ENCODE results near the gene PRDM10. TPM values are rescaled to one million over a fixed set of nuclear protein-coding genes. Genes with fewer than 3 reads are reported as not detected.
"Not testable (repeated sequence)": the region's sequence is repeated elsewhere in the genome, so short reads cannot be mapped to it uniquely, and the experiment has no call there.

Gene PRDM10
- total RNA-seq, 1 donor from 2014 or later = 10.0 TPM

DNA sequence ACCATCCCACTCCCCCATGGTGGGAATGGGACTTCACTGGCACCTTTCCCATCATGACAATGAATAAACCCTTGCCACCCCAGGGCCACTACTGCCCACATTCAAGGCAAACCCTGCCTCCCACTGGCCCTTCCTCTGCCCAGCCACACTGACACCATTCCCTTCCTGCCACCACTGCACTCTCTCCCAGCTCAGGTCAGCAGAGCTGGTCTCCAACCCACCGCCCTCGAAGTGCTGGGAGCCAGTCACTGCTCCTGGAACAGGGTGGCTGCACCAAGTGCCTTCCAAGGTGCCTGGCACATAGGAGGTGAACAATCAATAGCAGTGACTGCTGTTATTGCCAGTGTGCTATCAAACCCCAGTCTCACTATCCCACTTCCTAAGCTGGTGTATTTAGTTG, 27.1 kb downstream of the PRDM10 start:
- ATAC-seq = no peak

DNA sequence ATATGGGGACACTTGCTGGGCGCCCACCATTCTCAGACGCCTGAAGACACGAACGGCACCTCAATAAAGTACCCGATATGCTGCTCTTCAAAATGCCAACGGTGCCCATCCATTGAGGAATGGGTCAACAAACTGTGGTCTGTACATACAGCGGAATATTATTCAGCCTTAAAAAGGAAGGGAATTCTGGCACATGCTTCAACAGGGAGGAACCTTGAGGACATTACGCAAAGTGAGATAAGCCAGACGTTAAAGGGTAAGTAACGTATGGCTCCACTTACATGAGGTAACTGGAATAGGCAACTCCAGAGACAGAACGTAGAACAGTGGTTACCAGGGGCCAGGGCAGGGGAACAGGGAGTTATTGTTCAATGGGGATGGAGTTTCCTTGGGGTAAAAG, 28.0 kb downstream of the PRDM10 start:
- no peak for ATAC-seq

DNA sequence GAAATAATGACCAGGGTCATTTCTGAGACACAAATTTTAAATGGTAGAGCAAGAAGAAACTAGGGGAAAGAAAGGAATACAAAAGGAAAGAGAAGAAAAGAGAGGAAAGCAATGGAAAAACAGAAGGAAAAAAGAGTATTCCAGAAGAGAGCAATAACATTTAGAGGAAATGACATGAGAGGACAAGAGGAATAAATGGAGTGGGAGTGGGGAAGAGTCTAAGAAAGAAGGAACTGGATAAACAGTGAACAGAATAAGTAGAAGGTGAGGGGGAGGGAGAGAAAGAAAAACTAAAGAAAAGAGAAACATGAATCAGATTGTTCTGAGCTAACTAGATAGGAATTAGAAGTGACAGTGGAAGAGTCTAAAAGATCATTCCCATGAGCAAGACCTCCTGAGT, 28.4 kb downstream of the PRDM10 start:
- no peak for ATAC-seq

DNA sequence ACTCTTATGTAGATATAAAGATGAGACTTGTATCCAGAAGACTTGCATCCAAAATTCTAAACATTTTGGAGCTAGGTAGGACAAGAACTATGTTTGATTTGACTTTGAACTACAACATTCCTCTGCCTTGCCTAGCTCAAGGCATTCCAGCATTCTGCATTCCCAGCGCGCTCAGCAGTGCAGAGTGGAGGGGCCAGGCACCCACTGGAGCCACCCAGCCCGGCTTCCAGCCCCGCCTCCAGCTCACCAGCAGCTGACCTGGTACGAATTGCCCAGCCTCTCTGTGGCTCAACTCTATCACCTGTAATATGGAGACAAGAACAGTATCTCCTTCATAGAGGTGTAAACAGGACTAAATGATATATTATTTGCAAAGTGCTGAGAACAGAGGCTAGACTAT, 28.8 kb downstream of the PRDM10 start:
- no peak for ATAC-seq

DNA sequence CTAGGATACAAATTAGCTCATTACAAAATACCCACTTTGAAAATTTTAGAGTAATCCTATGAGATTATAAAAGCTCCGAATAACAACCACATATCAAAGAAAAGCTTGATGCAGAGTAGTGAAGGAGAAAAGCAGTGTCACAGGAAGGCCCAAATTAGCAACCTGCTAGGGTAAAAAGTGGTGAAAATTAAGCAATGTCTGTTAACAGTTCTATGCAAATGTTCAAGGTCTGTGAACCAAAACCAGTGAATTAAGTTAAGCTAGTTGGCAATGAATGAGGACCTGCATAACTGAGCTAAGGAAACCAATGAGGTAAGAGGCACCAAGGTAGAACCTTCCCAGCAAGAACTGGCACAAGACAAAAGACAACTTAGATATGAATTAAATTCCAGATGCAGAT, 29.6 kb downstream of the PRDM10 start:
- no peak for ATAC-seq

DNA sequence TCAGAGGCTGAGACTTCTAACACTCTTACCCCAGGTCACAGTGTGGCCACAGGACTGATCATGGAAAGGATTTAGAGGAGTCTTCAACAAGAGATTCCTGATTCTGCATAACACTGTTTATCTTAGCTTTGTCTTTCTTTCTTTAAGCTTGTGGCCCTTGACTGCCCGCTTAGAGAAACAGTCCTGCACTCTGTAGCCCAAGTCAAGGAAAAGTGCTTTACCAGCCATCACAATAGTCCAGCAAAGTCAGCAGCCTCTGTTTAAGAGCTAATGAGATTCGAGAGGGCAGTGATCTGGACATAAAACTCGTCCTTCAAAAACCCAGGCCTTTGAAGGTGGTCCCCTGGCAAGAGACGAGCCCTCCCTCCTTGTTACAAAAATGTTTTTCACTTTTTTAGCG, 30.0 kb downstream of the PRDM10 start:
- no peak for ATAC-seq

DNA sequence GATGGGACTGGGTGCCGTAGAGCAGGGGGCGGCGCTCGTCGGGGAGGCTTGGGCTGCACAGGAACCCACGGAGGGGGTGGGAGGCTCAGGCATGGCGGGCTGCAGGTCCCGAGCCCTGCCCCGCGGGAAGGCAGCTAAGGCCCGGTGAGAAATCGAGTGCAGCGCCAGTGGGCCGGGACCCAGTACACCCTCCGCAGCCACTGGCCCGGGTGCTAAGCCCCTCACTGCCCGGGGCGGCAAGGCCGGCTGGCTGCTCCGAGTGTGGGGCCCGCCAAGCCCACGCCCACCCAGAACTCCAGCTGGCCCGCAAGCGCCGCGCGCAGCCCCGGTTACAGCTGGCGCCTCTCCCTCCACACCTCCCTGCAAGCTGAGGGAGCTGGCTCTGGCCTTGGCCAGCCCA, 30.8 kb downstream of the PRDM10 start:
- not testable (repeated sequence) for ATAC-seq

DNA sequence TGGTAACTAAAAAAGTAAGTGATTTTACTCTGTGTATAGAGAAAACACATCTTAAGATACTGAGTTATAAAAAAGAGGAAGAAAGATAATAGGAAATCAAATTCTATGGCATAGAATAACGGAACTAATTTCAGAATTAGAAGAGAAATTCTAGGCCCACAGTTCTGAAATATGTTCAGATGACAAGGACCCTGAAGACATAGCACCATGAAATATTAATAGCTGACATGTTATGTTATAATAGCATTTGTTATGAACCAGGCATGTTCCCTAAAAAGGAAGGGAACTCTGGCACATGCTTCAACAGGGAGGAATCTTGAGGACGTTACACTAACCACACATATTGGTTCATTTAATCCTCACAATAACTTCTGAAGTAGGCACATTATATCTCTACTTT, 32.7 kb downstream of the PRDM10 start:
- no peak for ATAC-seq

DNA sequence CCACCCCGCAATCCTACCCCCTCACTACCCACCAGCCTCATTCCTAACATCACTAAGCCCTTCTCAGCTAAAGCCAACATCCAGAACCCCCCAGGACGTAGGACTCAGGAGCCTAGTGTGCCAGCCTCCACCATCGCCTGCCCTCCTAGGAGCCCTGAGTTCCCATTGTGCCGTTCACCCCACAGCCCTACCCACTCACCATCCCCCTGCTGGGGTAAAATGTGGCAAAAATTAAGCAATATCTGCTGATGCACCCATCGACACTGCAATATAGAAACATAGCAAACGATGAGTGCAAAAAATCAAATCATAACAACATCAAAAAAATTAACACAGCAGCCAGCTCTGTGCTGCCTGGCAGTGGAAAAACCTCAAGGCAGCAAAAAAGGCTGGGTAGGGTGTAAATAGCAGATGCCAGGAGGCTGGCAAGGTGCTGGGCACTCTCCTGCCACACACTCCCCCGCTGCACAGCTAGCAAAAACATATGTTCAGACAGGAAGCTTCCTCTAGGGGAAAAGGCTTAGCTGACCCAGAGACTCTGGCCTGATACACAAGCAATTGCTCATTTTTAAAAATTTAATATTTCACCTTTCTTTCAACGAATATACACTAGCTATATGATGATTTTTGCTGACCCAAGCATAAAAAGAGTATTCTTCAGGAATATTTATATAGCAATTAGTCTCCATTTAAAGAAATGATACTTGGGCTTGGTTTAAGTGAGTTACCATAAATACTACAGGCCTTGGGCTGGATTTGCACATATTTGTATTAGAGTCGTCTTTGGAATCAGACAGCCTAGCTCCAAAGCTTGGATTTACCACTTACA, 33.8 kb downstream of the PRDM10 start:
- ATAC-seq = no peak

DNA sequence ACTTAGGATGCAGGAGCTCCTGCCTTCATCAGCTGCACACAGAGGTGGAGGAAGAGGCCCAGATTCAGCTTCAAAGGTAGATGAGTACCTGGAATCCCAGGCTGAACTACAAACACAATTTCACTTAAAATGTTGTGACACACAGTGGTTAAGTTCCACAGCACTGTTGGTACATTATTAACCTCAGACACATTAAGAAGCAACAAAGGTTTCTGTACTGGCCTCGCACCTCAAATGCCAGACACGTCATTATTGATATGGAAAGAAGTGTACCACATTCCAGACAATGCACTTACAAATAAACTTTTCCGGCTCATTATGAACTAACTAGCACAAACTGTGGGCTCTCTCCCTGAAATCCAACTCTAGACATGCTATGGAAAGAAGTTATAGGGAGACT, 34.6 kb downstream of the PRDM10 start:
- no peak for ATAC-seq

DNA sequence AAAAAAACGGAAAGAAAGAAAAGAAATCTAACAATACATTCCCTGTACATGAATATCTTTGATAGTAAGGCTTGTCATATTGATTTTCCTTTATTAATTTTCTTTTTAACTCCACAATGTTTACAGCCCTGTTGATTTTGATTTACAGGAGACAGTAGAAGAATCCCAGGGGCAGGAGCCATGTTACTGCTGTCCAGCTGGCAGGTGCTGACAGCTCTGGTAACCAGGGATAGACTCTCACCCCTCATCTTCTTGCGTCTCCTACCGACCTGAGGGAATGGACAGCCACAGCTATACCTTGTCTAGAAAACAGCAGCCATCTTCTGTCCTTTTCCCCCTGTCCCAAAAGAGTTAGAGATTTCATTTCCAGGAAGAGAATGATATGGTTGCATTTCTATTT, 37.4 kb downstream of the PRDM10 start:
- ATAC-seq = no peak

DNA sequence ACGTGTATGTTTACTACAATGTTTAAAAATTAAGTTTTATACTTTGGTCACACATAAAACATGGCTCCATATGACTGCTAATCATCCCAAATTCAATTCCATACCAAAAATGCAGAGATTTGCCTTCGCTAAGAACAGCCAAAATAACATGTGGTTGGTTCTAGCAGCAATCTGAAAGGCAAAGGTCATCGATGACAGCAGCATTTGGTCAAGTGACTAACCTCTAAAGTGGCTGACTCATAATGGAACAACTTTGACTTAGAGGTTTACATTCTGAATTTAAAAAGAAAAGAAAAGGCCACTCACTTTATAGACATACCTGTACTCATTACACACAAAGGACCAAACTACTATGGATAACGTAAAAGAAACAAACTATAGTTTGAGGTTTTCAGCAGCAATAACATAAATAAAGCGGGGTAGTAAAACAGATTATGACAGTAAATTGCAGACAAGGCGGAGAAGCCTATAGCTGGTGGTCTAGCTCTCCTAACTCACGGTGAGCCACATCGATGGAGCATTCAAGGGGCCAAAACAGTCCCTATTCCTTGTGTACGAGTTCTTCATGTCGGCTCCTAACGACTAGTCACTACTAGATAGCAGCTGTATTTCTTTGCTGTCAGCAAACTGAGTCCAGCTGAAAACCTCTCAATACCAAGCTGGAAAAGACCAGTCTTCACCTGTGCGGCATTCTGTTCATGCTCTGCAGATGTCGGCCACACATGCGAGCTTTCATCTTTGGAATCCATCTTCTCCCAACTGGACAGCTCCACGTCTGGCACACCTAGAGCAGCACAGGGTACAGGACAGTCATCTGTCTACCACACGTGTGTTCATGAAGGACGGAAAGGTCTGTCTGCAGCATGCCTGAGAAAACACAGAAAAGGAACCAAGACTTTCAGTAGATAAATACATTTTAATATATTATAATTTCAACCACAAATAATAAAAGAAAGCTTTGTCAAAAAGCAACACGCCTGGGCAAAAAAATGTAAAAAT, 42.1 kb downstream of the PRDM10 start:
- ATAC-seq = no peak

DNA sequence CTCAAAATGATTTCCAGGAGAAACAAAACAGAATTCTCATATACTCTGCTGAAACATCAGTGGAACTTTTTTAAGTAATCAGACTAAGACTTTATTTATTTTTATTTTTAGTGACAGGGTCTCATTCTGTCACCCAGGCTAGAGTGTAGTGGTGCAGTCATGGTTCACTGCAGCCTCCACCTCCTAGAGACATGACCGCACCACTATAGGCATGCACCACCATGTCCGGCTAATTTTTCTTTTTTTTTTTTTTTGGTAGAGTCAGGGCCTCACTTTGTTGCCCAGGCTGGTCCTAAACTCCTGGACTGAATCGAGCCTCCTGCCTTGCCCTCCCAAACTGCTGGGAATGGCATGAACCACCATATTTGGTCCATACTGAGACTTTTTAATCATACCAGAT, 42.9 kb downstream of the PRDM10 start:
- ATAC-seq = no peak

DNA sequence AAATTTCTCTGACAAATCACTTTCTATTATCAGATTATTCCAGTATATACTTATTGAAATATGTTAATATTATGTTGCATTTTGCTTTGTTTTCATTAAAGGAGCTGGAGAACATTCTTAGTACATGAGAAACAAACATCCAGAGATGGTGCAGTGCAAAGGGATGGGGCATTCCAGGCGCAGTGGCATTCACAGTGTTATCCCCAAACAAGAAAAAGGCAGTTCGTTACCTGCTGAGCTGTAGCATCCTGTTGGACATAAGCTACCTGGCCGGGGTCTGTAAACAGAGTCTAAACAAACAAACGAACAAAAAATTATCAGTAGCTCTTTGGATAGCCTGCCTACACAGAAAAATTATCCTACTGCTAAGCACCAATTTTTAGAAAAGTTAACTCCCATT, 47.4 kb downstream of the PRDM10 start:
- no peak for ATAC-seq

DNA sequence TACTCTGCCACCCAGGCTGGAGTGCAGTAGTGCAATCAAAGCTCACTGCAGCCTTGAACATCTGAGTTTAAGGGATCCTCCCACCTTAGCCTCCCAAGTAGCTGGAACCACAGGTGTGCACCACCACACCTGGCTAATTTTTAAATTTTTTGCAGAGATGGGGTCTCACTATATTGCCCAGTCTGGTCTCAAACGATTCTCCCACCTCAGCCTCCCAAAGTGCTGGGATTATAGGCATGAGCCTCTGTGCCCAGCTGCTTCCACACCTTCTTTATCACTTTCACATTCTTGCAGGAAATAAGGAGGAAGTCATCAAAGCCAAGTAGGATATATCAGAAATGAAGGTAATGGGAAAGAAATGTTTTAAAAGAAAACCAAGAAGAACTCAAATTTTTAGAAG, 47.9 kb downstream of the PRDM10 start:
- not testable (repeated sequence) for ATAC-seq

DNA sequence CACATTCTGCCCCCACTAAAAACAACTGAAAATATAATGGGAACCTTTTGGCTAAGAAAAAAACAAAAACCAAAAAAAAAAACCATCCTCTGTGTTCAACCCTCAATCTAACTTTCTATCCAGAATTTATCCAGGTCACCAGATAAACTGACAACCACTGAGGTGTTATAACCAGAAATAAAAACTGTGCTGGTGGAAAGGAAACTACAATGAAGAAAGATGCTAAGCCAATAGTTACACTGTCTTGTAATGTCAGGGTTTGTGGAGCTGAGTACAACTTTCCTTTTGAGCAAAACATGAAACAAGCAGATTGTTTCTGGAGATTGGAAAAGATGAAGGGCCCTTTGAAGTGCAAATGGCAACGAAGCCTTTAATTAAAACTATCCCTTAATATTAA, 50.8 kb downstream of the PRDM10 start:
- no peak for ATAC-seq

DNA sequence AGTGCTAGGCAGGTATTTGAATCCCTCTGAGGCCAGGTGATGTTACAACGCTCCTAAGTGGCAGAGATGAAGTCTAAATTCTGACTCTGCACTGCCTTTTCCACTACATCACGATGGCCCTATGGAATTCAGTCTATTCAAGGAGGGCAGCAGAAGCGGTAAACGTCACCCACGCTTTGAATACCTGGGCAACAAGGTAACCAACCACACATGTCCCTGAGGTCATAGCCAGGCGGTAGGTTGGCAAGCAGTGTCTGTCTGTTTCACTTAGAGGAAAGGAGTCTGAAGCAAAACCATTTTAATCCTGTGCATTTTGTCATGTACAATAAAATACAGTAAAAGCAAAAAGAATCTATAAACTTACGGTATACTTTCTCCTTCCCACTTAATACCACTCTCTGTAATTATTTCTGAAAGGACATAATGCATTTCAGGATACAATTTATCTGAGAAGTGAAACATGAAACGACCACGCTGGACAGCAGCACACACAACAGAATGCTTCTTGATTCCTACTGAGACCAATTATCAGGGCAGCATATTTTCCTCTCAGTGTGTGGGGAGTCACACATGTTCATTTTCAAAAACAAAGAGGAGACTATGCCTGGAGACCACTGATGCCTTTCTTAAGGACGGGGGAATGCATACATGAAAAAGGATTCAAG, 51.3 kb downstream of the PRDM10 start:
- ATAC-seq = no peak

DNA sequence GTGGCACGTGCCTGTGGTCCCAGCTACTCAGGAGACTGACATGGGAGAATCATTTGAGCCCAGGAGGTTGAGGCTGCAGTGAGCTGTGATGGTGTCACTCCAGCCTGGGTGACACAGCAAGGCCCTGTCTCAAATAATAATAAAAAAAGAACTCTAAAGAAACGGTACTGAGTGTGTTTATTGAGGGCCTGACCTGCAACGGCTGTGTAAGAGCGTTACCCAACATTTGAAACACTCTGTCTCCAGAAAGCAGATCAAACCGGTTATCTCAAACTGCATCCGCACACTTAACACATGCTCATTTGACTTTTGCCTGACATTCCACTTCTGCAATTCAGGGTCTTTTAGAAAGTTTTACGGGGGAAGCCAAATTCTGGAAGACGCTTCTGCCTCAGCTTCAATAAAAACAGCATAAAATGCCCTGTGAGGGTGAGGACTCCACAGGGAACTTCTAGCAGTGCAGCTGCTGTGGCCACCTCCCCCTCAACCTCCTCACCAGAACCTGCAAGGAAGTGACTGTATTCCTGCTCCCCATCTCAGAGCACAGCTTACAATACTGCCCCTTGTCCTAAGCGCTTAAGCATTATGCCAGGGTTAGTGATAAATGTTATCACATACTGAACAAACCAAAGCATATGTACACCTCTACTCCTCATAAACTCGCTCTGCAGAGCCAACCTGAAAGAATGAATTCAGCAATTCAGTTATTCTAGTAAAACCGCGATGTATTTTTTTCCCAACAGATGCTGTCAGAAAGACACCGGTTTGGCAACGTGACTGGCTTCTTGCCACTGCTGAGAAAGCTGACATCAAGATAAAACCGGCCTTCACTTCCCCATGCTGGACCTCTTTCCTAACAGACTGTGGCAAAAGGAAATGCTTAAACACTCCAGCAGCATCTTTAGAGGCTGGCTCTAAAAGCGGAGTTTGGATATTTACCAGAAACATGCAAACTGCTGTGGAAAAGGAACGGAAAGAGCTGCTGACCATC, 52.2 kb downstream of the PRDM10 start:
- ATAC-seq = no peak

DNA sequence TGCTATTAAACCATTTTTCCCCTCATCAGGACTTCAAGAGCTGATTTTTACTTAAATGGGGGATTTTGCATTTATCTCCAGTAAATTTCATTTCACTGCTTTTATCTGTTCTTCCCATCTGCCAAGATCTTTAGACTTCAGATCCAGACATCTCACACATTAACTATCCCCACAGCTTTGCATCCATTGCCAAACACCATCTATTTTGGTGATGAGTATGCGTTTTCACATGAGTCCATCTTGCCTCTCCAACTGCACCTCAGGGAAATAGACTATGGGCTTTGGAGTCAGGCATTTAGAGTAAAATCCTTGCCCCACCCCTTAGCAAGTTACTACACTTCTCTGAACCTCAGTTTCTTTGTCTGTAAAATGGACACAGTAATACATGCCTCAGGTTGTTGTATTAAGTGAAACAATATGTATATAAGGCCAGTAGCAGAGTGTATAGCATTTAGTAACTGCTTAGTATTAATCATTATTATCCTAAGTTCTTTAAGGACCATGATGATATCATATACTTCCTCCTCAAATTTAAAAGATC, 53.6 kb downstream of the PRDM10 start:
- no peak for ATAC-seq

DNA sequence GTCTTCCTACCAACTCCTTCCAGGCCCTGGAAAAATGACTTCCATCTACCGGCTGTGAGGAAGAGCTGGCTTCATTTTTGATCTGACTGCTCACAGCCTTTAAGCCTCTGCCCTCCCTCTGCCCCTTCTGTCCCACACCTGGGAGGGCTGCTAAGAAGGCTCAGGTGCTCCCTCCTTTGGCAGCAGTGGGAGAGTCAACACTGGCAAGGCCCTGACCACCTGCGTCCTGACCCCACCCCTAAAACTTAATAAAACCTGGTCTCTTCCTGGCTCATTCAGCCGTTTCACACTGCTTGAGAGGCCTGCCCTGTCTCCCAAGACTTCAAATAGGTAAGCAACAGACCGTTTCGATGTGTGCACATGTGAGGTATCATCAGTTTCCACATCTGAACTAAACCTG, 55.2 kb downstream of the PRDM10 start:
- no peak for ATAC-seq

DNA sequence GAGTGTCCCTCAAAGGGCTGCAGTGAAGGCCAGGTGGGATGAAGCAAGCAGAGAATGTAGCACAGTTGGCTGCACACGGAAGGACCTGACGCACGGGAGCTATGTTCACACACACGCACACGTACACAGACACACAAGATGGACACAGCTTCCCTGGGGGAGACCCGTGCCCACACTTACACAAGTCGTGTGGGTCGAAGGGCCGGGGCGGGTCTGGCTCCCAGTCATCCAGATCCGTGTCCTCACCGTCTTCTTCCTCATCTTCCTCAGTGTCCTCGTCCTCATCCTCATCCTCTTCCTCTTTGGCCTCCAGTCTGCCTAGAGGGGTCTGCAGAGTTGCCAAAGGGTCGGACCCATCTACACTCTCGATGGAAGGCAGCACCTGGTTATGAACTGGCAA, 55.7 kb downstream of the PRDM10 start:
- no peak for ATAC-seq

DNA sequence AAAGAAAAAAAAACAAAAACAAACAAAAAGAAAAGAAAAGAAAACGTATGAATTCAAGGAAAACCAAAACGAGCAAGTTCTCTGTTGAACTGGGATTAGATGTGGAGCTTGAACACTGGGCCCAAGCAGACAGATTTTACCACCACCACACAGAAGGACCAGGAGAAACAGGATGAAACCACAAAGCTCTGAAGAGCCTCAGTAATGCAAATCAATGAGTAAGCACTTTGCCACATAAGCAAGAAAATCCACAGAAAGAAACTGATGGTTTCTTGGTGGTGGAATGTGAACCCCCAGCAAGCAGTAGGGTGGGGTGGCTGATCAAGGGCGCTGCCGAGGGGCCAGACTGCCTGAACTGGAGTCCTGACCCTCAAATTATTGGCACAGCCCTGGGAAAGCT, 56.4 kb downstream of the PRDM10 start:
- no peak for ATAC-seq

Measured in esophagus mucosa (tissue), 1 donor.